HepG2 (cell line): ENCODE data around the gene SCMH1. TPM values are rescaled to one million over a fixed set of nuclear protein-coding genes. Genes with fewer than 3 reads are reported as not detected.
"Not testable (repeated sequence)": the region's sequence is repeated elsewhere in the genome, so short reads cannot be mapped to it uniquely, and the experiment has no call there.

Source experiments
- ATAC-seq: fragments of 200-7000 bp; cut with Tn5 transposase; 3 replicates; pipeline ENCODE4 v1.9.1; 2020; ENCODE audit warnings: mild to moderate bottlenecking, moderate library complexity
- BruUV-seq: library from RNA; stranded (reverse); fragments of 400-500 nt; replicated peaks from 2 replicates; lab custom pipeline; 2021; lab: Mats Ljungman, UMichigan
- CTCF ChIA-PET: fragments of 300-600 bp; formaldehyde crosslinking; extraction: SDS; loops from one replicate; lab custom pipeline; 2021; ENCODE audit warnings: low total read pairs, inconsistent platforms, low intra/inter-chr PET ratio; lab: Yijun Ruan, JAX
- POLR2A ChIA-PET: fragments of 350-600 bp; sonication (Branson Sonifier 250); formaldehyde crosslinking; loops from one replicate; lab custom pipeline; 2020; ENCODE audit warnings: antibody characterized with exemption, inconsistent platforms; lab: Yijun Ruan, JAX
- DNase-seq: peaks from one replicate; pipeline ENCODE4 v3.0.0-alpha.2; 2015; ENCODE audit warnings: low spot score
- FAIRE-seq: peaks from 3 replicates; lab custom pipeline; 2011; peaks lifted over from hg19 to GRCh38; lab: Jason Lieb, UNC
- H2AFZ ChIP-seq: one replicate; pipeline ENCODE4 v1.6.1; 2011; ENCODE audit warnings: low read length, inconsistent platforms
- H3K27ac ChIP-seq: fragments of 300-600 bp; 3 replicates; pipeline ENCODE4 v1.8.0; 2011; ENCODE audit warnings: mixed run types, mild to moderate bottlenecking, mixed read lengths, low read length, inconsistent platforms; ENCODE audit not compliant: insufficient read depth; ENCODE audit errors: extremely low read length
- H3K27me3 ChIP-seq, 2 experiments: fragments of 200-600 bp in 1 of 2; 2 replicates in 1 of 2; 3 replicates in 1 of 2; pipeline versions ENCODE4 v1.6.0 to v1.8.0; 2011; ENCODE audit warnings: low read length in 2 of 2, mild to moderate bottlenecking in 2 of 2, moderate library complexity in 2 of 2, inconsistent platforms in 1 of 2; ENCODE audit not compliant: insufficient read depth in 2 of 2, control insufficient read depth in 1 of 2
- H3K36me3 ChIP-seq, 2 experiments: fragments of 200-600 bp in 1 of 2; replicated peaks in 1 of 2; 2 replicates in 1 of 2; 3 replicates in 1 of 2; pipeline versions ENCODE4 v1.5.1 to v1.8.0; 2011; ENCODE audit warnings: low read length in 2 of 2, inconsistent platforms in 1 of 2; ENCODE audit not compliant: insufficient read depth in 2 of 2, control insufficient read depth in 1 of 2
- H3K4me1 ChIP-seq: 2 replicates; pipeline ENCODE4 v1.5.1; 2012; ENCODE audit warnings: low read length, inconsistent platforms; ENCODE audit not compliant: insufficient read depth
- H3K4me2 ChIP-seq: 2 replicates; pipeline ENCODE4 v1.6.0; 2011; ENCODE audit warnings: low read depth, low read length, inconsistent platforms
- H3K4me3 ChIP-seq, 3 experiments: fragments of 200-600 bp in 1 of 3; sonication (generic), shearing (Covaris generic) in 1 of 3; replicated peaks in 1 of 3; 2 replicates each; pipeline ENCODE4 v1.5.1; 2011 to 2016; ENCODE audit warnings: low read length in 3 of 3, inconsistent platforms in 2 of 3, low read depth in 2 of 3, mild to moderate bottlenecking in 2 of 3, control low read depth in 1 of 3, mixed read lengths in 1 of 3; ENCODE audit not compliant: insufficient read depth in 1 of 3
- H3K79me2 ChIP-seq: one replicate; pipeline ENCODE4 v1.6.1; 2011; ENCODE audit warnings: low read length, inconsistent platforms; ENCODE audit not compliant: insufficient read depth
- H3K9ac ChIP-seq: 2 replicates; pipeline ENCODE4 v1.6.0; 2011; ENCODE audit warnings: mild to moderate bottlenecking, low read depth, low read length, inconsistent platforms; ENCODE audit not compliant: insufficient read depth
- H3K9me3 ChIP-seq: 2 replicates; pipeline ENCODE4 v1.5.1; 2012; ENCODE audit warnings: mild to moderate bottlenecking, low read length
- H4K20me1 ChIP-seq: 2 replicates; pipeline ENCODE4 v1.6.0; 2011; ENCODE audit warnings: inconsistent platforms, mild to moderate bottlenecking, low read length, moderate library complexity; ENCODE audit not compliant: insufficient read depth
- ISL2 ChIP-seq: sonication (generic); formaldehyde crosslinking; IDR thresholded peaks from 2 replicates; pipeline ENCODE4 v1.5.0; 2020; ENCODE audit warnings: missing genetic modification reagents
- MXD4 ChIP-seq: IDR thresholded peaks from 2 replicates; pipeline ENCODE4 v1.6.1; 2016; ENCODE audit warnings: mild to moderate bottlenecking, missing biosample characterization, missing genetic modification reagents
- STAG1 ChIP-seq: sonication (generic); formaldehyde crosslinking; IDR thresholded peaks from 2 replicates; pipeline ENCODE4 v1.4.0; 2020; ENCODE audit warnings: missing genetic modification reagents
- ZBTB25 ChIP-seq: IDR thresholded peaks from 2 replicates; pipeline ENCODE4 v1.6.1; 2018; ENCODE audit warnings: missing genetic modification reagents
- ZBTB33 ChIP-seq: sonication (generic); formaldehyde crosslinking; IDR thresholded peaks from 2 replicates; pipeline ENCODE4 v1.4.0; 2020; ENCODE audit warnings: missing genetic modification reagents
- ZMAT5 ChIP-seq: sonication (generic); formaldehyde crosslinking; IDR thresholded peaks from 2 replicates; pipeline ENCODE4 v1.5.0; 2020; ENCODE audit warnings: mild to moderate bottlenecking, low read depth, missing genetic modification reagents, borderline replicate concordance
- ZNF17 ChIP-seq: sonication (generic); formaldehyde crosslinking; IDR thresholded peaks from 2 replicates; pipeline ENCODE4 v1.5.0; 2020; ENCODE audit warnings: mild to moderate bottlenecking, missing genetic modification reagents
- ZNF260 ChIP-seq: sonication (generic); formaldehyde crosslinking; IDR thresholded peaks from 2 replicates; pipeline ENCODE4 v1.4.0; 2020; ENCODE audit warnings: missing genetic modification reagents, low read depth, mild to moderate bottlenecking, borderline replicate concordance
- ZNF7 ChIP-seq: IDR thresholded peaks from 2 replicates; pipeline ENCODE4 v1.6.1; 2016; ENCODE audit warnings: missing biosample characterization, missing genetic modification reagents
- ZNF770 ChIP-seq: sonication (generic); formaldehyde crosslinking; IDR thresholded peaks from 2 replicates; pipeline ENCODE4 v1.5.0; 2020; ENCODE audit warnings: mild to moderate bottlenecking, missing genetic modification reagents
- WGBS: methylation state at CpG from one replicate; pipeline ENCODE4 v1.1.6; 2017; ENCODE audit warnings: low lambda C conversion rate; 5-methylcytosine and 5-hydroxymethylcytosine counted together
- in situ Hi-C: cut with HindIII; loops from 2 replicates; pipeline ENCODE4 v1.10.0; 2017; ENCODE audit warnings: low pct_unique_long_range_greater_than_20kb; ENCODE audit not compliant: extremely low pct_ligation_motif_present
- intact Hi-C: fragments of 100-400 bp; cut with micrococcal nuclease; formaldehyde crosslinking; loops from one replicate; pipeline ENCODE4 v1.10.0; 2022; ENCODE audit not compliant: unreplicated experiment
- polyA plus RNA-seq, 8 experiments: library from polyadenylated mRNA; depleted of rRNA in 3 of 8; stranded (reverse) in 7 of 8; unstranded in 1 of 8; fragments of >200 nt; fragmentation: Illumina TruSeq in 4 of 8; extraction: Trizol in 4 of 8; gene quantifications; 2 replicates each; pipeline versions ENCODE4 v1.2.1 to v1.2.3, GENCODE V29; 2011 to 2016; ENCODE audit warnings: low read depth in 4 of 8, missing spikeins in 1 of 8, mixed read lengths in 1 of 8; ENCODE audit not compliant: insufficient read depth in 1 of 8
- total RNA-seq, 5 experiments: library from RNA; depleted of rRNA; stranded (reverse); fragments of >200 nt; fragmentation: Illumina TruSeq; extraction: Trizol; gene quantifications; 2 replicates each; pipeline ENCODE4 v1.2.3, GENCODE V29; 2016; ENCODE audit warnings: low read depth in 1 of 5

The SCMH1 gene
- total and polyA plus RNA-seq, 2 of the 13 experiments (the other 11 are each of a cell fraction or from before 2014, with no cell fraction given): 41.8 to 52.6 TPM

- H3K4me3 ChIP-seq, ATAC-seq, H3K4me2 ChIP-seq, FAIRE-seq, intact Hi-C loops, H3K9me3 ChIP-seq, H3K79me2 ChIP-seq, in situ Hi-C loops, H4K20me1 ChIP-seq, H3K9ac ChIP-seq, BruUV-seq, H3K27me3 ChIP-seq, H2AFZ ChIP-seq, H3K27ac ChIP-seq, DNase-seq, POLR2A ChIA-PET, CTCF ChIA-PET, H3K4me1 ChIP-seq: not testable (repeated sequence)
- peak; percentile 97 for TF ChIP-seq ZBTB33 (CRISPR knock-in tag)
- TF ChIP-seq STAG1: 0 out of 2 replicates have a peak, but pooled peaks have one; percentile 4
- WGBS: 85% methylated on average over 12 of the region's 15 CpGs
- H3K36me3 ChIP-seq: peaks cover 8 to 18% of the 10 kb centered on the region in 2 experiments; a peak in 4 of 5 replicates
Observed at GRCh38 chr1:41117241-41117640, 124.9 kb downstream of the SCMH1 start.

GRCh38 chr1:41110736-41111135 is 131.4 kb downstream of the SCMH1 start:
- H3K4me2 ChIP-seq: no peak overlapping the region
- TF ChIP-seq ZNF770 (CRISPR knock-in tag) (no peak), ZMAT5 (CRISPR knock-in tag) (no peak), ZNF7 (CRISPR knock-in tag) (no peak), MXD4 (CRISPR knock-in tag) (no peak), ZNF17 (CRISPR knock-in tag) (no peak), ISL2 (CRISPR knock-in tag) (no peak), ZNF260 (CRISPR knock-in tag) (no peak), ZBTB25 (CRISPR knock-in tag) (no peak)

More at GRCh38 chr1:41110736-41111135, 131.4 kb downstream of the SCMH1 start:
- no peak for ATAC-seq
- Histone ChIP-seq H4K20me1 (no peaks in the 10 kb centered on the region), H3K4me1 (peaks cover 21% of the 10 kb centered on the region), H3K36me3 (peaks cover 8 to 21% of the 10 kb centered on the region in 2 experiments; a peak in 4 of 5 replicates), H3K79me2 (no peaks in the 10 kb centered on the region), H3K9me3 (no peaks in the 10 kb centered on the region), H3K4me3 (no peak overlapping the region), H3K27me3 (no peaks in the 10 kb centered on the region), H2AFZ (no peak overlapping the region), H3K9ac (no peak overlapping the region), H3K27ac (no peak overlapping the region)
- ChIA-PET POLR2A (interaction anchor here (1.4 kb wide), 1 partner anchor 13 kb away, joined by 3 read pairs; no protein-coding TSS in a partner anchor), CTCF (no interaction called here)
- in situ Hi-C loops (no loop called here), intact Hi-C loops (no loop called here)
- DNase-seq: no peak
- no peak for FAIRE-seq
- 100% methylated on average over 1 of the region's 1 CpG for WGBS
- BruUV-seq: no TSS peak
